ENCODE measurements around the gene NR1I3. TPM values are rescaled to one million over a fixed set of nuclear protein-coding genes. Genes with fewer than 3 reads are reported as not detected.
A peak's percentile ranks its signal among the peaks of the same experiment; 100 is the strongest.
"Not testable (repeated sequence)": the region's sequence is repeated elsewhere in the genome, so short reads cannot be mapped to it uniquely, and the experiment has no call there.

Gene NR1I3
- total RNA-seq, 1 donor from 2014 or later: not detected

GRCh38 chr1:161228032-161228431 lies 10.0 kb downstream of the NR1I3 start:
- H3K27me3 ChIP-seq (ENCODE audit: control insufficient read depth in 3 of 3, insufficient read depth in 3 of 3, low read length in 3 of 3): no peaks in the 10 kb centered on the region
- H3K9me3 ChIP-seq (ENCODE audit: control insufficient read depth in 3 of 3, low read length in 3 of 3): no peaks in the 10 kb centered on the region
- peaks cover 24 to 32% (median 27%) of the 10 kb centered on the region in 3 donors for H3K36me3 ChIP-seq (ENCODE audit: control insufficient read depth in 3 of 3, insufficient read depth in 3 of 3, low read length in 3 of 3)
- H3K4me1 ChIP-seq (ENCODE audit: control insufficient read depth in 3 of 3, insufficient read depth in 3 of 3, low read length in 3 of 3): peaks cover 20 to 25% (median 22%) of the 10 kb centered on the region in 3 donors
- H3K4me3 ChIP-seq (ENCODE audit: low read length in 3 of 3): no peak overlapping the region
- no peak overlapping the region for H3K9ac ChIP-seq (ENCODE audit: low read depth in 1 of 3, low read length in 3 of 3)
- no peak overlapping the region for H3K27ac ChIP-seq (ENCODE audit: low read depth, low read length)

GRCh38 chr1:161227196-161227871 lies 10.7 kb downstream of the NR1I3 start:
- Histone ChIP-seq H3K27me3 (ENCODE audit: control insufficient read depth in 3 of 3, insufficient read depth in 3 of 3, low read length in 3 of 3) (no peaks in the 10 kb centered on the region), H3K36me3 (ENCODE audit: control insufficient read depth in 3 of 3, insufficient read depth in 3 of 3, low read length in 3 of 3) (peaks cover 24 to 32% (median 27%) of the 10 kb centered on the region in 3 donors), H3K9me3 (ENCODE audit: control insufficient read depth in 3 of 3, low read length in 3 of 3) (no peaks in the 10 kb centered on the region), H3K27ac (ENCODE audit: low read depth, low read length) (no peak overlapping the region), H3K4me3 (ENCODE audit: low read length in 3 of 3) (peak overlapping the region in 2 of 3 donors; percentile 99), H3K4me1 (ENCODE audit: control insufficient read depth in 3 of 3, insufficient read depth in 3 of 3, low read length in 3 of 3) (peaks cover 20 to 25% (median 22%) of the 10 kb centered on the region in 3 donors), H3K9ac (ENCODE audit: low read depth in 1 of 3, low read length in 3 of 3) (peak overlapping the region; percentile 24 to 85 (median 84))

- Histone ChIP-seq H3K36me3 (ENCODE audit: control insufficient read depth in 3 of 3, insufficient read depth in 3 of 3, low read length in 3 of 3) (peaks cover 24 to 32% (median 27%) of the 10 kb centered on the region in 3 donors), H3K4me3 (ENCODE audit: low read length in 3 of 3) (peak overlapping the region; percentile 98 to 99 (median 99)), H3K4me1 (ENCODE audit: control insufficient read depth in 3 of 3, insufficient read depth in 3 of 3, low read length in 3 of 3) (peaks cover 20 to 25% (median 22%) of the 10 kb centered on the region in 3 donors), H3K27ac (ENCODE audit: low read depth, low read length) (peak overlapping the region; percentile 74), H3K27me3 (ENCODE audit: control insufficient read depth in 3 of 3, insufficient read depth in 3 of 3, low read length in 3 of 3) (no peaks in the 10 kb centered on the region), H3K9me3 (ENCODE audit: control insufficient read depth in 3 of 3, low read length in 3 of 3) (no peaks in the 10 kb centered on the region), H3K9ac (ENCODE audit: low read depth in 1 of 3, low read length in 3 of 3) (peak overlapping the region; percentile 84 to 95 (median 85))
These were observed 11.2 kb downstream of the NR1I3 start for GRCh38 chr1:161226759-161227158.

- H3K36me3 ChIP-seq (ENCODE audit: control insufficient read depth in 3 of 3, insufficient read depth in 3 of 3, low read length in 3 of 3): peaks cover 24 to 32% (median 27%) of the 10 kb centered on the region in 3 donors
- H3K9ac ChIP-seq (ENCODE audit: low read depth in 1 of 3, low read length in 3 of 3): peak overlapping the region; percentile 84 to 95 (median 85)
- no peaks in the 10 kb centered on the region for H3K9me3 ChIP-seq (ENCODE audit: control insufficient read depth in 3 of 3, low read length in 3 of 3)
- H3K4me3 ChIP-seq (ENCODE audit: low read length in 3 of 3): peak overlapping the region; percentile 98 to 99 (median 99)
- peaks cover 20 to 25% (median 22%) of the 10 kb centered on the region in 3 donors for H3K4me1 ChIP-seq (ENCODE audit: control insufficient read depth in 3 of 3, insufficient read depth in 3 of 3, low read length in 3 of 3)
- H3K27me3 ChIP-seq (ENCODE audit: control insufficient read depth in 3 of 3, insufficient read depth in 3 of 3, low read length in 3 of 3): no peaks in the 10 kb centered on the region
- peak overlapping the region; percentile 74 for H3K27ac ChIP-seq (ENCODE audit: low read depth, low read length)
These were observed 11.7 kb downstream of the NR1I3 start for GRCh38 chr1:161226320-161226711.

GRCh38 chr1:161225534-161226319 lies 12.3 kb downstream of the NR1I3 start, which contains the start of gene TOMM40L:
Gene TOMM40L (plus strand): TSS chr1:161226060. CDS start chr1:161226490, 430 bp downstream.
- Histone ChIP-seq H3K4me3 (ENCODE audit: low read length in 3 of 3) (peak within 1 kb of the TSS; percentile 98 to 99 (median 99)), H3K36me3 (ENCODE audit: control insufficient read depth in 3 of 3, insufficient read depth in 3 of 3, low read length in 3 of 3) (peaks cover 24 to 29% (median 26%) of the 10 kb centered on the region in 3 donors), H3K9me3 (ENCODE audit: control insufficient read depth in 3 of 3, low read length in 3 of 3) (no peaks in the 10 kb centered on the region), H3K27ac (ENCODE audit: low read depth, low read length) (peak within 1 kb of the TSS; percentile 74), H3K27me3 (ENCODE audit: control insufficient read depth in 3 of 3, insufficient read depth in 3 of 3, low read length in 3 of 3) (no peaks in the 10 kb centered on the region), H3K4me1 (ENCODE audit: control insufficient read depth in 3 of 3, insufficient read depth in 3 of 3, low read length in 3 of 3) (peaks cover 20 to 25% (median 22%) of the 10 kb centered on the region in 3 donors), H3K9ac (ENCODE audit: low read depth in 1 of 3, low read length in 3 of 3) (peak within 1 kb of the TSS; percentile 84 to 95 (median 85))

- Histone ChIP-seq H3K36me3 (ENCODE audit: control insufficient read depth in 3 of 3, insufficient read depth in 3 of 3, low read length in 3 of 3) (peaks cover 22 to 24% (median 22%) of the 10 kb centered on the region in 3 donors), H3K27me3 (ENCODE audit: control insufficient read depth in 3 of 3, insufficient read depth in 3 of 3, low read length in 3 of 3) (no peaks in the 10 kb centered on the region), H3K9ac (ENCODE audit: low read depth in 1 of 3, low read length in 3 of 3) (peak overlapping the region; percentile 10 to 45 (median 32)), H3K27ac (ENCODE audit: low read depth, low read length) (peak overlapping the region; percentile 74), H3K4me3 (ENCODE audit: low read length in 3 of 3) (peak overlapping the region; percentile 26 to 60 (median 57)), H3K9me3 (ENCODE audit: control insufficient read depth in 3 of 3, low read length in 3 of 3) (no peaks in the 10 kb centered on the region), H3K4me1 (ENCODE audit: control insufficient read depth in 3 of 3, insufficient read depth in 3 of 3, low read length in 3 of 3) (peaks cover 20 to 25% (median 22%) of the 10 kb centered on the region in 3 donors)
These were observed 12.8 kb downstream of the NR1I3 start for GRCh38 chr1:161225178-161225533.

GRCh38 chr1:161224695-161225087 lies 13.3 kb downstream of the NR1I3 start:
- H3K27me3 ChIP-seq (ENCODE audit: control insufficient read depth in 3 of 3, insufficient read depth in 3 of 3, low read length in 3 of 3); H3K4me3 ChIP-seq (ENCODE audit: low read length in 3 of 3); H3K9ac ChIP-seq (ENCODE audit: low read depth in 1 of 3, low read length in 3 of 3); H3K9me3 ChIP-seq (ENCODE audit: control insufficient read depth in 3 of 3, low read length in 3 of 3); H3K27ac ChIP-seq (ENCODE audit: low read depth, low read length): not testable (repeated sequence)
- H3K4me1 ChIP-seq (ENCODE audit: control insufficient read depth in 3 of 3, insufficient read depth in 3 of 3, low read length in 3 of 3): peaks cover 20 to 25% (median 22%) of the 10 kb centered on the region in 3 donors
- H3K36me3 ChIP-seq (ENCODE audit: control insufficient read depth in 3 of 3, insufficient read depth in 3 of 3, low read length in 3 of 3): peaks cover 17 to 19% (median 19%) of the 10 kb centered on the region in 3 donors

GRCh38 chr1:161223805-161224694 lies 14.0 kb downstream of the NR1I3 start:
- no peak overlapping the region for H3K27ac ChIP-seq (ENCODE audit: low read depth, low read length)
- H3K4me3 ChIP-seq (ENCODE audit: low read length in 3 of 3): no peak overlapping the region
- peaks cover 20 to 25% (median 22%) of the 10 kb centered on the region in 3 donors for H3K4me1 ChIP-seq (ENCODE audit: control insufficient read depth in 3 of 3, insufficient read depth in 3 of 3, low read length in 3 of 3)
- peaks cover 11 to 13% (median 12%) of the 10 kb centered on the region in 3 donors for H3K36me3 ChIP-seq (ENCODE audit: control insufficient read depth in 3 of 3, insufficient read depth in 3 of 3, low read length in 3 of 3)
- H3K9ac ChIP-seq (ENCODE audit: low read depth in 1 of 3, low read length in 3 of 3): no peak overlapping the region
- no peaks in the 10 kb centered on the region for H3K9me3 ChIP-seq (ENCODE audit: control insufficient read depth in 3 of 3, low read length in 3 of 3)
- no peaks in the 10 kb centered on the region for H3K27me3 ChIP-seq (ENCODE audit: control insufficient read depth in 3 of 3, insufficient read depth in 3 of 3, low read length in 3 of 3)

- Histone ChIP-seq H3K4me1 (ENCODE audit: control insufficient read depth in 3 of 3, insufficient read depth in 3 of 3, low read length in 3 of 3) (peaks cover 15 to 22% (median 18%) of the 10 kb centered on the region in 3 donors), H3K27me3 (ENCODE audit: control insufficient read depth in 3 of 3, insufficient read depth in 3 of 3, low read length in 3 of 3) (no peaks in the 10 kb centered on the region), H3K9ac (ENCODE audit: low read depth in 1 of 3, low read length in 3 of 3) (no peak overlapping the region), H3K27ac (ENCODE audit: low read depth, low read length) (no peak overlapping the region), H3K4me3 (ENCODE audit: low read length in 3 of 3) (no peak overlapping the region), H3K36me3 (ENCODE audit: control insufficient read depth in 3 of 3, insufficient read depth in 3 of 3, low read length in 3 of 3) (no peaks in the 10 kb centered on the region), H3K9me3 (ENCODE audit: control insufficient read depth in 3 of 3, low read length in 3 of 3) (no peaks in the 10 kb centered on the region)
These were observed 15.6 kb downstream of the NR1I3 start for GRCh38 chr1:161222175-161223019.
